ENCODE measurements around the gene PARD6G. TPM values are rescaled to one million over a fixed set of nuclear protein-coding genes. Genes with fewer than 3 reads are reported as not detected.

Gene PARD6G
- total and polyA plus RNA-seq, 2 of the 13 experiments (the other 11 are each of a cell fraction or from before 2014, with no cell fraction given), result 3.6 to 7.4 TPM

- 15% methylated on average over 6 of the region's 7 CpGs for WGBS (ENCODE audit: low lambda C conversion rate)
These were observed 2.1 kb upstream of the PARD6G start for GRCh38 chr18:80249217-80250093.

More at GRCh38 chr18:80249217-80250093, 2.1 kb upstream of the PARD6G start:
- Histone ChIP-seq H3K79me2 (ENCODE audit: insufficient read depth, low read length) (no peaks in the 10 kb centered on the region), H3K4me2 (ENCODE audit: low read depth, low read length) (peak overlapping the region; percentile 28), H3K27me3 (ENCODE audit: control insufficient read depth in 1 of 2, insufficient read depth in 2 of 2, low read length in 2 of 2) (peaks cover 2 to 6% of the 10 kb centered on the region in 2 experiments; a peak in 1 of 5 replicates), H3K36me3 (replicated peaks in 1 of 2; ENCODE audit: control insufficient read depth in 1 of 2, insufficient read depth in 2 of 2, low read length in 2 of 2) (no peaks in the 10 kb centered on the region), H3K9ac (ENCODE audit: insufficient read depth, low read depth, low read length) (no peak overlapping the region), H3K27ac (ENCODE audit: extremely low read length, insufficient read depth, low read length) (no peak overlapping the region), H3K4me1 (ENCODE audit: insufficient read depth, low read length) (peaks cover 24% of the 10 kb centered on the region), H3K9me3 (ENCODE audit: low read length) (no peaks in the 10 kb centered on the region), H3K4me3 (replicated peaks in 1 of 3; ENCODE audit: insufficient read depth in 1 of 3, low read depth in 2 of 3, low read length in 3 of 3) (no peak overlapping the region), H4K20me1 (ENCODE audit: insufficient read depth, low read length) (no peaks in the 10 kb centered on the region), H2AFZ (ENCODE audit: low read length) (no peak overlapping the region)
- no TSS peak for BruUV-seq (replicated peaks)
- ChIA-PET CTCF (ENCODE audit: low intra/inter-chr PET ratio, low total read pairs) (no interaction called here), POLR2A (no interaction called here)
- in situ Hi-C loops (cut with HindIII; ENCODE audit: extremely low pct_ligation_motif_present, low pct_unique_long_range_greater_than_20kb) (no loop called here), intact Hi-C loops (cut with micrococcal nuclease; ENCODE audit: unreplicated experiment) (no loop called here)
- no peak for TF ChIP-seq FOXP1 (IDR thresholded peaks at IDR 0.05)
- TF ChIP-seq FOXP1 (CRISPR knock-in tag; IDR thresholded peaks at IDR 0.05), result peak; percentile 76
- TF ChIP-seq FOXA3 (CRISPR knock-in tag; IDR thresholded peaks at IDR 0.05), result 0 out of 2 replicates have a peak, but pooled peaks have one; percentile 33
- TF ChIP-seq FIP1L1 (IDR thresholded peaks at IDR 0.05; ENCODE audit: borderline replicate concordance, insufficient read depth, low read depth, low read length), result no peak
- no peak for TF ChIP-seq ZNF646 (CRISPR knock-in tag; IDR thresholded peaks at IDR 0.05)
- peak in 1 of 2 experiments; percentile 33; a peak in 1 of 4 replicates for TF ChIP-seq KLF16 (CRISPR knock-in tag; IDR thresholded peaks at IDR 0.05)
- TF ChIP-seq FOXA1 (IDR thresholded peaks at IDR 0.05), result no peak
- TF ChIP-seq FOXA1 (CRISPR knock-in tag; IDR thresholded peaks at IDR 0.05), result peak; percentile 36; the same call in 1 of the 2 replicates
- no peak for TF ChIP-seq HINFP (CRISPR knock-in tag; IDR thresholded peaks at IDR 0.05; ENCODE audit: low read depth)
- TF ChIP-seq BHLHE40 (IDR thresholded peaks at IDR 0.05; ENCODE audit: low read length), result peak; percentile 94
- TF ChIP-seq ZNF572 (CRISPR knock-in tag; IDR thresholded peaks at IDR 0.05), result no peak
- TF ChIP-seq SOX5 (CRISPR knock-in tag; IDR thresholded peaks at IDR 0.05; ENCODE audit: borderline replicate concordance), result 0 out of 2 replicates have a peak, but pooled peaks have one; percentile 30
- peak; percentile 70 for TF ChIP-seq FOXP4 (CRISPR knock-in tag; IDR thresholded peaks at IDR 0.05)
- no peak for DNase-seq (ENCODE audit: low spot score)
- no peak for FAIRE-seq
- ATAC-seq, result no peak

Measured in HepG2 (cell line).